Upper lobe of left lung (tissue), 6 donors: ENCODE results near the gene SUSD6. TPM values are rescaled to one million over a fixed set of nuclear protein-coding genes. Genes with fewer than 3 reads are reported as not detected.

Experiments used
- ATAC-seq, 2 donors: fragments of 200-7000 bp; cut with Tn5 transposase; one replicate each; pipeline ENCODE4 v1.9.1; 2022; ENCODE audit warnings: mild to moderate bottlenecking in 2 of 2, moderate library complexity in 2 of 2; ENCODE audit not compliant: low FRiP score in 2 of 2
- DNase-seq, 2 donors: peaks; one replicate each; pipeline ENCODE4 v3.0.0-alpha.2; 2019 to 2020
- H3K27ac ChIP-seq, 4 donors: fragments of 200-600 bp; sonication (generic); one replicate each; pipeline ENCODE4 v1.5.1; 2016 to 2019
- H3K27me3 ChIP-seq, 4 donors: fragments of 200-600 bp; sonication (generic); one replicate each; pipeline ENCODE4 v1.5.1; 2017 to 2019
- H3K36me3 ChIP-seq, 4 donors: fragments of 200-600 bp; sonication (generic); one replicate each; pipeline ENCODE4 v1.5.1; 2016 to 2019
- H3K4me1 ChIP-seq, 4 donors: fragments of 200-600 bp; sonication (generic); one replicate each; pipeline ENCODE4 v1.5.1; 2018 to 2019
- H3K4me3 ChIP-seq, 4 donors: fragments of 200-600 bp; sonication (generic); one replicate each; pipeline ENCODE4 v1.5.1; 2017 to 2019; ENCODE audit warnings: mild to moderate bottlenecking in 2 of 4, moderate library complexity in 1 of 4
- H3K9me3 ChIP-seq, 4 donors: fragments of 200-600 bp; sonication (generic); one replicate each; pipeline ENCODE4 v1.5.1; 2018 to 2019
- EP300 ChIP-seq, 4 donors: sonication (generic); formaldehyde crosslinking; IDR thresholded peaks; one replicate each; pipeline ENCODE4 v1.5.1; 2017; ENCODE audit warnings: antibody characterized with exemption in 4 of 4, control low read depth in 2 of 4
- POLR2A ChIP-seq, 4 donors: fragments of 450-650 bp; IDR thresholded peaks; one replicate each; pipeline ENCODE4 v1.5.1; 2016 to 2017; ENCODE audit warnings: antibody characterized with exemption in 4 of 4, mild to moderate bottlenecking in 2 of 4
- POLR2AphosphoS5 ChIP-seq, 2 donors: sonication (generic); formaldehyde crosslinking; IDR thresholded peaks; one replicate each; pipeline ENCODE4 v1.5.1; 2017; ENCODE audit warnings: antibody characterized with exemption in 2 of 2
- WGBS, 2 donors: methylation state at CpG; one replicate each; pipeline ENCODE4 v1.1.5; 2017 to 2018; 5-methylcytosine and 5-hydroxymethylcytosine counted together
- total RNA-seq, 6 donors: library from RNA; depleted of rRNA in 4 of 6; stranded (reverse); fragments of >200 nt in 4 of 6; gene quantifications; one replicate each; pipeline versions ENCODE4 v1.1.0 to v1.2.1, GENCODE V29; 2016 to 2021
- TF ChIP-seq, protein P1 (sequence below), 6 experiments: fragments of 450-650 bp in 4 of 6; fragments of 200-600 bp in 2 of 6; sonication (generic) in 2 of 6; IDR thresholded peaks; one replicate each; pipeline ENCODE4 v1.5.1; 2016 to 2019; ENCODE audit warnings: antibody characterized with exemption in 6 of 6
- donor health status: DM: no; HTN: no; CAD: no; lungs with moderate emphysema.
- donor health status: DM: no; HTN: yes; CAD: no; lungs with severe emphysema.

Gene SUSD6
- total RNA-seq, 6 donors from 2014 or later, result 63.4 to 90.4 (median 81.6) TPM

DNA sequence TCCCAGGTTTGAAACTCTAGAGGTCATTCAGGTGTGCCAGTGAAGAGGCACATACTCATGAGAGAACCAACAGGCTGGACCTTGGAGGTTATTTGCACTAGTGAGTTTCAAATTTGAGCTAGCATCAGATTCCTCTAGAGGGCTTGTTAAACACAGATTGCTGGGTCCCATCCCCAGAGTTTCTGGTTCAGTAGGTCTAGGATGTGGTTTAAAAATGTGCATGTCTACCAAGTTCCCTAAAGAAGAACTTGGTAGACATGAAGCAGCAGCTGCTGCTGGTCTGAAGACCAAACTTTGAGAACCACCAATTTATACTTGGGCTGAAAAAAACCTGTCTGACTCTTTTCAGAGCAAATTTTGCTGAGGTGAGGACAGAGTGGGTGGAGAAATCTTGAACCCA, 61.7 kb downstream of the SUSD6 start:
- Histone ChIP-seq H3K9me3 (no peaks in the 10 kb centered on the region), H3K4me1 (peaks cover 63 to 69% (median 67%) of the 10 kb centered on the region in 4 donors), H3K4me3 (no peak overlapping the region), H3K27me3 (no peaks in the 10 kb centered on the region), H3K36me3 (no peaks in the 10 kb centered on the region), H3K27ac (peak overlapping the region; percentile 51 to 80 (median 67))
- DNase-seq, result no peak
- TF ChIP-seq, protein P1, sequence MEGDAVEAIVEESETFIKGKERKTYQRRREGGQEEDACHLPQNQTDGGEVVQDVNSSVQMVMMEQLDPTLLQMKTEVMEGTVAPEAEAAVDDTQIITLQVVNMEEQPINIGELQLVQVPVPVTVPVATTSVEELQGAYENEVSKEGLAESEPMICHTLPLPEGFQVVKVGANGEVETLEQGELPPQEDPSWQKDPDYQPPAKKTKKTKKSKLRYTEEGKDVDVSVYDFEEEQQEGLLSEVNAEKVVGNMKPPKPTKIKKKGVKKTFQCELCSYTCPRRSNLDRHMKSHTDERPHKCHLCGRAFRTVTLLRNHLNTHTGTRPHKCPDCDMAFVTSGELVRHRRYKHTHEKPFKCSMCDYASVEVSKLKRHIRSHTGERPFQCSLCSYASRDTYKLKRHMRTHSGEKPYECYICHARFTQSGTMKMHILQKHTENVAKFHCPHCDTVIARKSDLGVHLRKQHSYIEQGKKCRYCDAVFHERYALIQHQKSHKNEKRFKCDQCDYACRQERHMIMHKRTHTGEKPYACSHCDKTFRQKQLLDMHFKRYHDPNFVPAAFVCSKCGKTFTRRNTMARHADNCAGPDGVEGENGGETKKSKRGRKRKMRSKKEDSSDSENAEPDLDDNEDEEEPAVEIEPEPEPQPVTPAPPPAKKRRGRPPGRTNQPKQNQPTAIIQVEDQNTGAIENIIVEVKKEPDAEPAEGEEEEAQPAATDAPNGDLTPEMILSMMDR (IDR thresholded peaks at IDR 0.05), result no peak
- no peak for TF ChIP-seq POLR2AphosphoS5 (IDR thresholded peaks at IDR 0.05)
- TF ChIP-seq EP300 (IDR thresholded peaks at IDR 0.05), result no peak
- TF ChIP-seq POLR2A (IDR thresholded peaks at IDR 0.05), result no peak
- ATAC-seq, result peak in 1 of 2 donors; percentile 5

DNA sequence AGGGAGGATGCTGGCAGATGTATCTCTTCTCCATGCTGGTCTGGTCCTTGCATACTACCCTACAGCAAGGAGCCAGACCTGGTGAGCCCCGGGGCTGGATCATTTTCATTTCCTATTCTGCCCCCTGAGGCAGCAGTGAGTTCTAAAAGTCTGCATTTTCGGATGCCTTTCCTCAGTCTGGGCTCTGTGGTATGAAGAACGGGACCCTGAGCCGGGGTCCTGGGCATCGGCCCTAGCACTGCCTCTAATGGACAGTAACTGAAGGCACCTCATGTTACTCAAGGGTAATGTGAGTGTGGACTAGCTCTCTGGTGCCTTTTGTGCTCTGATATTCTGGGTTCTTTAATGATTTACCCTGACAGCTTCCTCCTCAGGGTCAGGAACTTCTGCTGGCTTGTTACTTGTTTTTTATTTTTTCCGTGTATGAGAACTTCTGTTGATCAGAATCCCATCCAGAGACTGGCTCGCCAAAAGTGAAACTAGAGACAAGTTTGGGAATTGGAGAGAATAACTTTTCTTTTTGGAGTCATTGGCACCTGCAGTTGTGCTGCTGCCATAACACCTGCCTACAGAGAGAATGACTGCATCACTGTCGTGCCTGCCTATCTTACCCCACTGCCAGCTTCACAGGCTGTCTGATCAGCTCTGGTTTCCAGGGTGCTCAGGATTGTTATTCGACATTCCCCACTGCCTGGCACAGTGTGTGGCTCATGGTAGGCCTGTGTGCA, 62.3 kb downstream of the SUSD6 start:
- Histone ChIP-seq H3K27me3 (no peaks in the 10 kb centered on the region), H3K4me3 (no peak overlapping the region), H3K27ac (peak overlapping the region; percentile 51 to 80 (median 67)), H3K36me3 (no peaks in the 10 kb centered on the region), H3K4me1 (peaks cover 62 to 69% (median 64%) of the 10 kb centered on the region in 4 donors), H3K9me3 (no peaks in the 10 kb centered on the region)
- ATAC-seq, result peak in 1 of 2 donors; percentile 33
- 23 to 41% methylated on average over 8 to 9 of the region's 9 CpGs for WGBS, 2 donors
- TF ChIP-seq, protein P1 (IDR thresholded peaks at IDR 0.05), result no peak
- TF ChIP-seq POLR2AphosphoS5 (IDR thresholded peaks at IDR 0.05) (no peak), POLR2A (IDR thresholded peaks at IDR 0.05) (no peak), EP300 (IDR thresholded peaks at IDR 0.05) (no peak)
- no peak for DNase-seq

- Histone ChIP-seq H3K4me3 (no peak overlapping the region), H3K36me3 (no peaks in the 10 kb centered on the region), H3K27me3 (no peaks in the 10 kb centered on the region), H3K4me1 (peaks cover 58 to 63% (median 59%) of the 10 kb centered on the region in 4 donors), H3K27ac (peak overlapping the region; percentile 51 to 80 (median 67)), H3K9me3 (no peaks in the 10 kb centered on the region)
- ATAC-seq (no peak), DNase-seq (no peak)
- WGBS, 2 donors, result 79 to 82% methylated on average over 3 of the region's 3 CpGs
- TF ChIP-seq, protein P1 (IDR thresholded peaks at IDR 0.05), result no peak
- TF ChIP-seq POLR2AphosphoS5 (IDR thresholded peaks at IDR 0.05), result no peak
- TF ChIP-seq POLR2A (IDR thresholded peaks at IDR 0.05), result no peak
- no peak for TF ChIP-seq EP300 (IDR thresholded peaks at IDR 0.05)
These were observed 63.3 kb downstream of the SUSD6 start for GRCh38 chr14:69674546-69675244.

- no peak for TF ChIP-seq POLR2A (IDR thresholded peaks at IDR 0.05)
- TF ChIP-seq, protein P1 (IDR thresholded peaks at IDR 0.05), result no peak
- no peak for TF ChIP-seq POLR2AphosphoS5 (IDR thresholded peaks at IDR 0.05)
- no peak for TF ChIP-seq EP300 (IDR thresholded peaks at IDR 0.05)
- Histone ChIP-seq H3K27ac (peak overlapping the region in 3 of 4 donors; percentile 67 to 80 (median 67)), H3K27me3 (no peaks in the 10 kb centered on the region), H3K4me1 (peaks cover 56 to 60% (median 57%) of the 10 kb centered on the region in 4 donors), H3K9me3 (no peaks in the 10 kb centered on the region), H3K4me3 (no peak overlapping the region), H3K36me3 (no peaks in the 10 kb centered on the region)
- 18 to 53% methylated on average over 1 of the region's 1 CpG for WGBS, 2 donors
- no peak for ATAC-seq
- peak in 1 of 2 donors; percentile 53 for DNase-seq
These were observed 63.8 kb downstream of the SUSD6 start for GRCh38 chr14:69675245-69675583.
